RWPE1 (cell line): ENCODE measurements around the gene AKAP9.
A peak's percentile ranks its signal among the peaks of the same experiment; 100 is the strongest.
"Not testable (repeated sequence)": the region's sequence is repeated elsewhere in the genome, so short reads cannot be mapped to it uniquely, and the experiment has no call there.

Source experiments
- CTCF ChIA-PET: fragments of 350-600 bp; sonication (Branson Sonifier 250); formaldehyde crosslinking; extraction: SDS; loops from one replicate; lab custom pipeline; 2021; lab: Yijun Ruan, JAX
- POLR2A ChIA-PET: fragments of 400-600 bp; formaldehyde crosslinking; extraction: SDS; loops from one replicate; lab custom pipeline; 2020; ENCODE audit warnings: antibody characterized with exemption; ENCODE audit not compliant: low non-redundant PET; lab: Yijun Ruan, JAX
- DNase-seq: peaks from one replicate; pipeline ENCODE4 v3.0.0; 2012; ENCODE audit warnings: low spot score
- H3K27ac ChIP-seq: fragments of 450-650 bp; 2 replicates; pipeline ENCODE4 v1.5.1; 2017
- TF ChIP-seq, protein P1 (sequence below): fragments of 450-650 bp; conservative IDR thresholded peaks from 2 replicates; pipeline ENCODE4 v1.5.1; 2017; ENCODE audit warnings: low read depth, mild to moderate bottlenecking

The AKAP9 gene

DNA sequence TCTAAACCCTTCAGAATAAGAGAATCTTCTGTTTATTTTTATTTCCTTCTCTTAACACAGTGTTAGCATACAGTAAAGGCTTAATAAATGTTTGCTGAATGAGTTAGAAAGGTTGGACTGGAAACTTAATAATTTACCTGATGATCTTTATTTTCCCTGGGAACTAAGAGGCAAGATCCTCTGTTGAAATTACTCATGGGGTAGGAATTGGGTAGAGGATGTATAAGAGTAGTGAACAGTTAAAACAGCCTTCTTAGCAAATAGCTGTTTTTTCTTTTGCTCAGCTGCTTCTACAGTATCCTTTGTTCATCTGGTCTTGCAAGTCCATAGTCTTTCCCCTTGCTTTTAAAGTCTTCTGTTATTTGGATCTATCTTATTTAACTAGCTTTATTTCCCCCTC lies 80.0 kb downstream of the AKAP9 start:
- no peak for DNase-seq
- ChIA-PET CTCF (no interaction called here), POLR2A (no interaction called here)
- TF ChIP-seq, protein P1, sequence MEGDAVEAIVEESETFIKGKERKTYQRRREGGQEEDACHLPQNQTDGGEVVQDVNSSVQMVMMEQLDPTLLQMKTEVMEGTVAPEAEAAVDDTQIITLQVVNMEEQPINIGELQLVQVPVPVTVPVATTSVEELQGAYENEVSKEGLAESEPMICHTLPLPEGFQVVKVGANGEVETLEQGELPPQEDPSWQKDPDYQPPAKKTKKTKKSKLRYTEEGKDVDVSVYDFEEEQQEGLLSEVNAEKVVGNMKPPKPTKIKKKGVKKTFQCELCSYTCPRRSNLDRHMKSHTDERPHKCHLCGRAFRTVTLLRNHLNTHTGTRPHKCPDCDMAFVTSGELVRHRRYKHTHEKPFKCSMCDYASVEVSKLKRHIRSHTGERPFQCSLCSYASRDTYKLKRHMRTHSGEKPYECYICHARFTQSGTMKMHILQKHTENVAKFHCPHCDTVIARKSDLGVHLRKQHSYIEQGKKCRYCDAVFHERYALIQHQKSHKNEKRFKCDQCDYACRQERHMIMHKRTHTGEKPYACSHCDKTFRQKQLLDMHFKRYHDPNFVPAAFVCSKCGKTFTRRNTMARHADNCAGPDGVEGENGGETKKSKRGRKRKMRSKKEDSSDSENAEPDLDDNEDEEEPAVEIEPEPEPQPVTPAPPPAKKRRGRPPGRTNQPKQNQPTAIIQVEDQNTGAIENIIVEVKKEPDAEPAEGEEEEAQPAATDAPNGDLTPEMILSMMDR: no peak
- H3K27ac ChIP-seq: no peak overlapping the region

DNA sequence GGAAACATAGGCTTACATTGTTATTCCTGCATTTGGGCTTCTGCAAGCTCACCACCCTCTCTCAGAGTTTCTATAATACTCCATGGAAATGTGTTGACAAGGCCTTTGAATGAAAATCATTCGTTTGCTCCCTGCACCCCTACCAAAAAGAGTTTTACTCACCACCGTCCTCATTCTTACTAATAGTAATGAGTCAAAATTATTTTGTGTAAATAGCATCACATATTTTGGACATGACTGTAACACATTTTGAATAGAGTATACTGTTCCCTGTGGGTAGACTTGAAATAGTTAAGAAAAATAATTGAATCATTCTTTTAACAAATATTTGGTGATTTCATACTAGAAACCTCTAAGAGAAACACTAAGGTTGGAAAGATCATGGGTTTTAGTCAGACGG lies 84.6 kb downstream of the AKAP9 start:
- ChIA-PET POLR2A (no interaction called here), CTCF (no interaction called here)
- H3K27ac ChIP-seq: no peak overlapping the region
- DNase-seq: peak; percentile 61
- TF ChIP-seq, protein P1: no peak

DNA sequence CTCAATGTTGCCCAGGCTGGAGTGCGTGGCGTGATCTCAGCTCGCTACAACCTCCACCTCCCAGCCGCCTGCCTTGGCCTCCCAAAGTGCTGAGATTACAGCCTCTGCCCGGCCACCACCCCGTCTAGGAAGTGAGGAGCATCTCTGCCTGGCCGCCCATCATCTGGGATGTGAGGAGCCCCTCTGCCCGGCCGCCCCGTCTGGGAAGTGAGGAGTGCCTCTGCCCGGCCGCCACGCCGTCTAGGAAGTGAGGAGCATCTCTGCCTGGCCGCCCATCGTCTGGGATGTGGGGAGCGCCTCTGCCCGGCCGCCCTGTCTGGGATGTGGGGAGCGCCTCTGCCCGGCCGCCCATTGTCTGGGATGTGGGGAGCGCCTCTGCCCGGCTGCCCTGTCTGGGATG lies 86.0 kb downstream of the AKAP9 start:
- CTCF ChIA-PET, H3K27ac ChIP-seq, POLR2A ChIA-PET, DNase-seq: not testable (repeated sequence)

DNA sequence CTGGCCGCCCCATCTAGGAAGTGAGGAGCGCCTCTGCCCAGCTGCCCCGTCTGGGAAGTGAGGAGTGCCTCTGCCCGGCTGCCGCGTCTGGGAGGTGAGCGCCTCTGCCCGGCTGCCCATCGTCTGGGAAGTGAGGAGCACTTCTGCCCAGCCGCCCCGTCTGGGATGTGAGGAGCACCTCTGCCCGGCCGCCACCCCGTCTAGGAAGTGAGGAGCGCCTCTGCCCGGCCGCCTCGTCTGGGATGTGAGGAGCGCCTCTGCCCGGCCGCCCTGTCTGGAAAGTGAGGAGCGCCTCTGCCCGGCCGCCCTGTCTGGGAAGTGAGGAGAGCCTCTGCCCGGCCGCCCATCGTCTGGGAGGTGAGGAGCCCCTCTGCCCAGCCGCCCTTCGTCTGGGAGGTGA lies 86.5 kb downstream of the AKAP9 start:
- POLR2A ChIA-PET, CTCF ChIA-PET: not testable (repeated sequence)

DNA sequence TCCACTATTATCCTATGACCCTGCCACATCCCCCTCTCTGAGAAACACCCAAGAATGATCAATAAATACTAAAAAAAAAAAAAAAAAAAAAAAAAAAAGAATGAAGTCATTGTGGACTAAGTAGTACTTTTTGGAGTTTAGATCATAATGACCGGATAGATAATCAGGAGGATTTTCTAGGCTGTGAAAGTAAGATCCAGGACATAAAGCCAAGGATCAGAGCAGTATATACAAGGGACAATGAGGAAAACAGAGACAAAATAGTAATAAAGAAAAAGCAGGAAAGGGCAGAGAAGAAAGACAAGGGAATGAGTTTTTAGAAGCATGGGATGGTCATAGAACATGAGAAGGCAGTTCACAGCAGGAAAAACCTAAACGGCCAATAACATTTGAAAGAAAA lies 87.6 kb downstream of the AKAP9 start:
- DNase-seq: no peak
- TF ChIP-seq, protein P1: no peak
- CTCF ChIA-PET: no interaction called here
- POLR2A ChIA-PET: no interaction called here
- no peak overlapping the region for H3K27ac ChIP-seq

More for the DNA sequence above, 86.5 kb downstream of the AKAP9 start:
- DNase-seq, H3K27ac ChIP-seq: not testable (repeated sequence)

DNA sequence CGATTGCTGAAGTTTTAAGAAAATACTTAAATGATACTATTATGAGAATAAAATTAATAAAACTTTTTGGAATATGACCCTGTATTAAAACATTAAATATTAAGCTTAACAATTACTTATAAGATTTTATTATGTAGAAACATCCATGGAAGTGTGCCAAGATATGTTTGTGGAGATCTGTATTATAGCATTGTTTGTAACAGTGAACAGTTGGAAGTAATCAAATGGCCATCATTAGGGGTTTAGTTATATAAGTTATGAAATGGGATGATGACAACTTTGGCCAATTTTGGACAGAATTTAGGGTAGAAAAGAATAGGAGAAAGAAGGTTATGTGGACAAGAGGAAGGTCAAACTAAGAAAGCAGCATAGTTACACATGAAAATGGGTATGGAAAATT lies 88.0 kb downstream of the AKAP9 start:
- TF ChIP-seq, protein P1: no peak
- CTCF ChIA-PET: no interaction called here
- POLR2A ChIA-PET: no interaction called here
- H3K27ac ChIP-seq: no peak overlapping the region
- no peak for DNase-seq

DNA sequence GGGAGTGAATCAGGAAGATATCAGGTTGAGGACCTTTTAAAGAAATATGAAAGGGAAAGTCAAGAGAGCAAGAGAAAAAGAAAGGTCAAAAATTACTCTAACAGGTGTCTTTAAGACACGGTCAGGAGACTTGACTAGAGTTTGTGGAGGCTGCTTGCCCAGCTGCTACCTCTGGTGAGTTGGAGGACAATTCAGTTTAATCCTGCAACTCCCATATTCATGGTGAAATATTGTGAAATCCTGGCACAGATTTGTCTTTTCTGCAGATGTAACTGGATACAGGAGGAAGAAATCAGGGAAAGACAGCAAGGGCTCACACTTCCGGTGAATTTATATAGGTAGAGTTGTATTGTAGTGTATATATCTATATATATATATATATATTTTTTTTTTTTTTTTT lies 93.5 kb downstream of the AKAP9 start:
- no peak overlapping the region for H3K27ac ChIP-seq
- TF ChIP-seq, protein P1: no peak
- ChIA-PET CTCF (interaction anchor here (0.6 to 0.7 kb wide), 2 partner anchors 1103 to 1217 kb away, joined by 4 read pairs; no protein-coding TSS in a partner anchor), POLR2A (no interaction called here)
- DNase-seq: no peak

DNA sequence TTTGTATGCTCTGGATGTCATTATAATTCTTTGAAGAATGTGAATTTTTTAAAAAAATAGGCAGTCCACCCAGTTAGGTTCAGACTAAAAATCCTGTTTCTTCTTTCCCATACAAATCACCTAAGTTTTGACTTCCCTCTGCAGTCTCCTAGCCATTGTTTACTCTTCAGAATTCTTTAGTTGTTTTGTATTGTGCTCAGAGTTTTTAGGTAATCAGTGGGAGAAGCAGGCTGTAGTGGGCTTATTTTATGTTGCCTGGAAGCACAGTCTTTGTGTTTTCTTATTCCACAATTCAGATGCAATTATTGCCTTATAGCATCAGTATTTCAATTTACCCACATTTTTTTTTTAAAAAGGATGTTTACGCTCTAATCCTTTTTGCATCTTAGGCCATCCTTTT lies 94.9 kb downstream of the AKAP9 start:
- CTCF ChIA-PET: no interaction called here
- POLR2A ChIA-PET: no interaction called here

More for the DNA sequence above, 94.9 kb downstream of the AKAP9 start:
- no peak for DNase-seq
- no peak overlapping the region for H3K27ac ChIP-seq
- TF ChIP-seq, protein P1: no peak
